Neuronal stem cell (in vitro differentiated cells): Measurements from ENCODE around the gene HOXC11.

ENCODE experiments used
- DNase-seq: peaks from one replicate; pipeline ENCODE4 v3.0.0-alpha.2; 2013; ENCODE audit warnings: low spot score
- H2AFZ ChIP-seq: one replicate; pipeline ENCODE4 v1.6.1; 2013; ENCODE audit warnings: mild to moderate bottlenecking, low read length, inconsistent platforms
- H2AK5ac ChIP-seq: 2 replicates; pipeline ENCODE4 v1.6.1; 2013; ENCODE audit warnings: low read depth, mild to moderate bottlenecking, inconsistent platforms, low read length, moderate library complexity, mixed read lengths
- H2BK120ac ChIP-seq: 2 replicates; pipeline ENCODE4 v1.6.1; 2013; ENCODE audit warnings: low read depth, mild to moderate bottlenecking, inconsistent platforms, low read length, moderate library complexity, mixed read lengths
- H2BK12ac ChIP-seq: one replicate; pipeline ENCODE4 v1.6.1; 2013; ENCODE audit warnings: low read length, inconsistent platforms
- H2BK15ac ChIP-seq: 2 replicates; pipeline ENCODE4 v1.6.1; 2013; ENCODE audit warnings: mild to moderate bottlenecking, low read length, inconsistent platforms, mixed read lengths
- H2BK5ac ChIP-seq: one replicate; pipeline ENCODE4 v1.6.1; 2013; ENCODE audit warnings: inconsistent platforms, mild to moderate bottlenecking, low read length, moderate library complexity
- H3K14ac ChIP-seq: one replicate; pipeline ENCODE4 v1.6.1; 2013; ENCODE audit warnings: low read length, inconsistent platforms
- H3K18ac ChIP-seq: 2 replicates; pipeline ENCODE4 v1.6.1; 2013; ENCODE audit warnings: low read length, inconsistent platforms
- H3K23ac ChIP-seq: 2 replicates; pipeline ENCODE4 v1.6.1; 2013; ENCODE audit warnings: low read depth, mild to moderate bottlenecking, mixed read lengths, low read length, inconsistent platforms; ENCODE audit not compliant: poor library complexity
- H3K27ac ChIP-seq: replicated peaks from 3 replicates; pipeline ENCODE4 v1.5.1; 2013; ENCODE audit warnings: low read length, inconsistent platforms
- H3K27me3 ChIP-seq, 3 experiments: 2 replicates each; pipeline ENCODE4 v1.6.1; 2013; ENCODE audit warnings: low read length in 3 of 3, mild to moderate bottlenecking in 2 of 3, inconsistent platforms in 1 of 3, low read depth in 1 of 3, mixed read lengths in 1 of 3, moderate library complexity in 1 of 3; ENCODE audit not compliant: control insufficient read depth in 3 of 3, insufficient read depth in 3 of 3
- H3K36me3 ChIP-seq, 2 donors: replicated peaks in 1 of 2; 2 replicates each; pipeline ENCODE4 v1.6.1; 2013; ENCODE audit warnings: low read length in 2 of 2; ENCODE audit not compliant: control insufficient read depth in 2 of 2, insufficient read depth in 2 of 2
- H3K4ac ChIP-seq: 2 replicates; pipeline ENCODE4 v1.6.1; 2013; ENCODE audit warnings: inconsistent platforms, mild to moderate bottlenecking, low read length, moderate library complexity
- H3K4me1 ChIP-seq, 2 donors: 1 replicate in 1 of 2; 2 replicates in 1 of 2; pipeline ENCODE4 v1.6.1; 2013; ENCODE audit warnings: low read length in 2 of 2, low read depth in 1 of 2; ENCODE audit not compliant: control insufficient read depth in 2 of 2, insufficient read depth in 1 of 2
- H3K4me2 ChIP-seq: one replicate; pipeline ENCODE4 v1.6.1; 2013; ENCODE audit warnings: mild to moderate bottlenecking, low read length, inconsistent platforms; ENCODE audit not compliant: insufficient read depth, poor library complexity, severe bottlenecking
- H3K4me3 ChIP-seq, 2 donors: 2 replicates each; pipeline ENCODE4 v1.5.1; 2013; ENCODE audit warnings: low read length in 2 of 2, mild to moderate bottlenecking in 2 of 2, inconsistent platforms in 1 of 2, moderate library complexity in 1 of 2
- H3K79me1 ChIP-seq: one replicate; pipeline ENCODE4 v1.6.1; 2013; ENCODE audit warnings: low read depth, mild to moderate bottlenecking, inconsistent platforms, low read length, moderate library complexity
- H3K9ac ChIP-seq: one replicate; pipeline ENCODE4 v1.6.1; 2013; ENCODE audit warnings: mild to moderate bottlenecking, low read depth, low read length, inconsistent platforms; ENCODE audit not compliant: poor library complexity
- H3K9me3 ChIP-seq, 2 donors: replicated peaks in 1 of 2; 2 replicates each; pipeline versions ENCODE3 to v1.6.1; 2013; ENCODE audit warnings: low read length in 2 of 2, mild to moderate bottlenecking in 2 of 2, inconsistent platforms in 1 of 2, low read depth in 1 of 2, mixed read lengths in 1 of 2, moderate library complexity in 1 of 2; ENCODE audit not compliant: control insufficient read depth in 2 of 2, insufficient read depth in 1 of 2
- H4K8ac ChIP-seq: one replicate; pipeline ENCODE4 v1.6.1; 2013; ENCODE audit warnings: low read depth, mild to moderate bottlenecking, inconsistent platforms, low read length, moderate library complexity
- H4K91ac ChIP-seq: one replicate; pipeline ENCODE4 v1.6.1; 2013; ENCODE audit warnings: low read length, low read depth, mild to moderate bottlenecking, inconsistent platforms; ENCODE audit not compliant: poor library complexity
- WGBS, 2 donors: extraction: QIAGEN DNeasy Blood & Tissue Kit; methylation state at CpG; one replicate each; pipeline ENCODE4 v1.1.7; 2013; ENCODE audit warnings: missing lambda C conversion rate in 2 of 2, mixed read lengths in 1 of 2; ENCODE audit not compliant: insufficient read length in 2 of 2, insufficient replicate concordance in 1 of 2; ENCODE audit errors: extremely low coverage in 2 of 2; 5-methylcytosine and 5-hydroxymethylcytosine counted together

The HOXC11 gene

DNA sequence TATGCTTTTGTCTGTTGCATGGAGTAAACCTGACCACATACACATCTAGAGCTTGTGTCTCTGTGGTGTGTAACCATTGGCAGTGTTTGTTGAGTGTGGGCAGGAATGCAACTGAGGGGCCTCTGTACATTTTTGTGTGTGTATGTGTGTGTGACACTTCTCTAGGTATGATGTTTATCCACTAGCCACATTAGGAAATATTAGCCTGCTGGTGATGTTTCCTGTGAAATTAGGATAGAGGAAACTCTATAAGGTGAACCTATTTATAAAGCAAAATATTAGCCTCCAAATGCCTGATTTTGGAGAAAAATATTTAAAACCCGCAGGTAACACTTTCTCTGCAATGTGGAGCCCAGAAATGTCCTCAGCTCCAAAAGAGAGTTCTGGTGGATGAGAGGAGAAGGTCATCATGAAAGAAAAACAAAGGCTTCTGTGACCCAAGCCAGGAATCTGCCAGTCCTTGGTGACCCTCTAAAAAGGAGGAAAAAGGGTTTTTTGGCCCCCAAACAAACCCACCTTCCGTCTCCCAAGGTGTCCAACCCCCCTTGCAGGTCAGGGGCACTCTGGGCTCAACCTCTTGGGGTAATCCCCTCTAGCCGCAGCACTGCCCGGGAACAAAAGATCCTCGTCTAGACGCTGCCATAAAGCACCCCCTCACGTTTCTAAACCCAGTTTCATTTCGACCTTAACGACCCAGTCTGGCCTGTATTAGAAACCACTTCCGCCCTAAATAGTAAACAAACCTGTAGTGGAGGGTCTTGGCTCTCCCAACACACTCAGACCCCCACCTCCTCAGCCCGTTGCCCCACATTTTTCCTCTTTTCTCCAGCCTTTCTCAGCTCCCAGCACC lies 4.9 kb downstream of the HOXC11 start:
- Histone ChIP-seq H2AK5ac (no peak overlapping the region), H3K18ac (no peak overlapping the region), H3K27me3 (peaks cover 58 to 99% (median 97%) of the 10 kb centered on the region in 3 experiments), H3K23ac (no peak overlapping the region), H3K4ac (no peak overlapping the region), H3K79me1 (no peaks in the 10 kb centered on the region), H2BK5ac (no peak overlapping the region), H3K9ac (no peak overlapping the region), H3K4me1 (no peaks in the 10 kb centered on the region), H3K4me3 (no peak overlapping the region), H4K91ac (no peak overlapping the region), H3K14ac (no peak overlapping the region), H2AFZ (no peak overlapping the region), H4K8ac (no peak overlapping the region), H2BK120ac (no peak overlapping the region), H2BK12ac (no peak overlapping the region), H3K27ac (no peak overlapping the region), H2BK15ac (no peak overlapping the region), H3K36me3 (no peaks in the 10 kb centered on the region), H3K9me3 (peaks cover 0 to 17% of the 10 kb centered on the region in 2 donors), H3K4me2 (no peak overlapping the region)
- no CpG with 5 or more reads among the region's 11 CpGs for WGBS, 2 donors
- no peak for DNase-seq

DNA sequence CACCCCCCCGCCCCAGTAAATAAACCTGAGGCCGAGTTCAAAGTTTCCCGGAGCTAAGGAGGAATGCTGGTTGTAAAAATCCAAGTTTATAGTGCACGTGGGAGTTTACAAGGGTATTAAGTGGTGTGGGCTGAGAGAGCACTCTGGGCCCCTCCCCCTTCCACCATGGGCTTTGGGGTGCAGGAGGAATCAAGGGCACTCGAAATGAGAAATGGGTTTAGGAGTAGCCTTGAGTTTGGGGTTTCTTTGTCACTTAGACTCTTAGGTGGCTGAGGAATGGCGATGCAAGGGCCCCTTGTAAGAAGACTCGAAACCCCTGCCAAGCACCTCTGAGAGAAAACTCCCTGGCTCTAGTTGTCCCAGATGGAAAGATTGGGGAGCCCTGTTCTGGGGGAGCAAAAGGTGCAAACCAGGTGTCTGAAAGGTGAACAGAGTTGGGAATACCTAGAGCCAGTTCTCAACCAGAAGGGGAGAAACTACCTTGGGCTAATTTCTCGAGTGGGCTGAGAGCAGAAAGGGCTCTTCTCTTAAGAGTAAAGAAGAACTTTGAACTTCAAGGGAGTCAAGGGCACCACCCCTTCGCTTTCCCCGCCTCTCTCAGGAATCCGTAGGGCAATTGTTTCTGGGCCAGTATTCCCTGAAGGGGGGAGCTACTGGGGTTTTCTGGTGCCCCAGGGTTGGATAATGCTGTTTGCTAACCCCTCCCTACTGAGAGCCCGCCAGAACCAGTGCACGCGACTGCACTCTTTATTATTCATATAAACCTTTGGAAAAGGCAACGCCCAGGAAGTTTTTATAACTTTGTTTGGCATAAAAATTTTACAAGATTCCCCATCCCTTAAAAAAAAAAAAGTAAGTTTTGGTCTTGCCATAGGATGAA lies 5.8 kb downstream of the HOXC11 start:
- WGBS, 2 donors = no CpG with 5 or more reads among the region's 15 CpGs
- peaks cover 56 to 99% (median 97%) of the 10 kb centered on the region in 3 experiments for H3K27me3 ChIP-seq
- no peak overlapping the region for H4K8ac ChIP-seq
- no peak overlapping the region for H2AFZ ChIP-seq
- no peak overlapping the region for H2AK5ac ChIP-seq
- no peak overlapping the region for H2BK12ac ChIP-seq
- no peak overlapping the region for H3K14ac ChIP-seq
- H2BK5ac ChIP-seq = no peak overlapping the region
- no peak overlapping the region for H3K4me2 ChIP-seq
- no peaks in the 10 kb centered on the region for H3K36me3 ChIP-seq
- no peak overlapping the region for H4K91ac ChIP-seq
- no peak overlapping the region for H2BK15ac ChIP-seq
- DNase-seq = no peak
- no peaks in the 10 kb centered on the region for H3K4me1 ChIP-seq
- no peak overlapping the region for H3K9ac ChIP-seq
- no peak overlapping the region for H3K4me3 ChIP-seq
- H3K18ac ChIP-seq = no peak overlapping the region
- H3K4ac ChIP-seq = no peak overlapping the region
- no peak overlapping the region for H2BK120ac ChIP-seq
- no peak overlapping the region for H3K27ac ChIP-seq
- no peaks in the 10 kb centered on the region for H3K79me1 ChIP-seq
- peaks cover 0 to 16% of the 10 kb centered on the region in 2 donors for H3K9me3 ChIP-seq
- H3K23ac ChIP-seq = no peak overlapping the region

DNA sequence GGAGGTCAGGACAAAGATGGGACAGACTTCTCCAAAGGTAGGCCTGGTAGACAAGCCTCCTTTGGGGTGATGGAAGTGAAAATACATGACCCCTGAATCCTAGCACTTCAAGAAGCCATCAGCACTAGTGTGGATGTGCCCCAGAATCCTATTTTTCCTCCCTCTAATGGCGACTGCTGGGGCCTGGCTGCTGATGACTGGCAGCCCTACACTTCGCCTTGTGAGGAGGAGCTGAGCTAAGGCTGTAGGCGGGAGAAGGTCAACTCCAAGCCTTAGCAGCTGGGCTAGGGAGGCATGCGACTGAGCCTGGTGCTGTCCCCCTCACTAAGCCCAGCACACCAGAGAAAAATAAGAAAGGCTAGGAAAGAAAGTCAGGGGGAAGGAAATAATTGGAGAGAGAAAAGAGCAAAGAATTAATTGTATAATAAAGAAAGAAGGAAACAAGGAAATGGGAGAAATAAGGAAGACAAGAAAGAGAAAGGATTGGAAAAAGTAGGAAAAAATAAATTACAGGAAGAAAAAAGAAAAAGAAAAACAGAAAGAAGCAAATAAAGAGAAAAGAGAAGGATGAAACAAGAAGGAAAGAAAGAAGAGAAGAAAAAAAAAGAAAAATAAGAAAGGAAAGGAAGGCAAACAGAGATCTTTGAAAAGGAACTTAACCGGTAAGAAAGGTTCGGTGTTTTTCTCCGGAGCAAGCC lies 7.3 kb downstream of the HOXC11 start:
- Histone ChIP-seq H3K4me3 (no peak overlapping the region), H3K27me3 (peaks cover 53 to 98% (median 97%) of the 10 kb centered on the region in 3 experiments)
- no CpG with 5 or more reads among the region's 7 CpGs for WGBS, 2 donors

More for the DNA sequence above, 7.3 kb downstream of the HOXC11 start:
- Histone ChIP-seq H2BK120ac (no peak overlapping the region), H3K4ac (no peak overlapping the region), H3K9me3 (peaks cover 0 to 23% of the 10 kb centered on the region in 2 donors), H3K23ac (no peak overlapping the region), H2BK15ac (no peak overlapping the region), H2BK12ac (no peak overlapping the region), H3K4me2 (no peak overlapping the region), H3K9ac (no peak overlapping the region), H2AFZ (no peak overlapping the region), H2AK5ac (no peak overlapping the region), H3K4me1 (peaks cover 0 to under 1% of the 10 kb centered on the region in 2 donors), H3K79me1 (no peaks in the 10 kb centered on the region), H4K91ac (no peak overlapping the region), H3K18ac (no peak overlapping the region), H2BK5ac (no peak overlapping the region), H3K36me3 (no peaks in the 10 kb centered on the region), H4K8ac (no peak overlapping the region), H3K14ac (no peak overlapping the region), H3K27ac (no peak overlapping the region)
- no peak for DNase-seq
